ENCODE data around the gene EMC8. TPM values are rescaled to one million over a fixed set of nuclear protein-coding genes. Genes with fewer than 3 reads are reported as not detected.
"Not testable (repeated sequence)": the region's sequence is repeated elsewhere in the genome, so short reads cannot be mapped to it uniquely, and the experiment has no call there.

The EMC8 gene
- total and polyA plus RNA-seq, 2 donors (not counting 1 experiment from before 2014, with no cell fraction given), result 22.1 to 33.1 TPM

DNA sequence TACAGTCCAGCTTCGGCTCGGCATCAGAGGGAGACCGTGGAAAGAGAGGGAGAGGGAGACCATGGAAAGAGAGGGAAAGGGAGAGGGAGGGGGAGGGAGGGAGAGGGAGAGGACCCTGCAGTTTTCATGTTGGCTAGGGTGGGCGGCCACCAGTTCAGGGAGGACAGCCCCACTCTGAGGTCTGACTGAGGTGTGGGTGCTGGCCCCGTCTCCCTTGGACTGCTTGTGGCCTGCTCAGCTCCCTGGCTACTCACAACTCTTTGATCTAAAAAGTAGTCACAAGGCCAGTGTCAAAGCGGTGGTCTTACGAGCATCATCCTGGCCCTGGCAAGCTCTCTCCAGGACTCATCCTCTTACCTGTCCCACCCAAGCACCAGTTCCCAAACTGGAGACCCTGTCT is 9.6 kb upstream of the EMC8 start:
- no peak overlapping the region for H3K4me3 ChIP-seq (ENCODE audit: control extremely low read depth in 1 of 5, extremely low read depth in 1 of 5, insufficient read depth in 1 of 5, low read depth in 2 of 5, low read length in 4 of 5)
- H3K4me3 Mint-ChIP-seq, result no peak overlapping the region
- intact Hi-C loops (cut with micrococcal nuclease), result no loop called here
- TF ChIP-seq, protein P1, sequence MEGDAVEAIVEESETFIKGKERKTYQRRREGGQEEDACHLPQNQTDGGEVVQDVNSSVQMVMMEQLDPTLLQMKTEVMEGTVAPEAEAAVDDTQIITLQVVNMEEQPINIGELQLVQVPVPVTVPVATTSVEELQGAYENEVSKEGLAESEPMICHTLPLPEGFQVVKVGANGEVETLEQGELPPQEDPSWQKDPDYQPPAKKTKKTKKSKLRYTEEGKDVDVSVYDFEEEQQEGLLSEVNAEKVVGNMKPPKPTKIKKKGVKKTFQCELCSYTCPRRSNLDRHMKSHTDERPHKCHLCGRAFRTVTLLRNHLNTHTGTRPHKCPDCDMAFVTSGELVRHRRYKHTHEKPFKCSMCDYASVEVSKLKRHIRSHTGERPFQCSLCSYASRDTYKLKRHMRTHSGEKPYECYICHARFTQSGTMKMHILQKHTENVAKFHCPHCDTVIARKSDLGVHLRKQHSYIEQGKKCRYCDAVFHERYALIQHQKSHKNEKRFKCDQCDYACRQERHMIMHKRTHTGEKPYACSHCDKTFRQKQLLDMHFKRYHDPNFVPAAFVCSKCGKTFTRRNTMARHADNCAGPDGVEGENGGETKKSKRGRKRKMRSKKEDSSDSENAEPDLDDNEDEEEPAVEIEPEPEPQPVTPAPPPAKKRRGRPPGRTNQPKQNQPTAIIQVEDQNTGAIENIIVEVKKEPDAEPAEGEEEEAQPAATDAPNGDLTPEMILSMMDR (IDR thresholded peaks at IDR 0.05), result no peak
- TF ChIP-seq EZH2 (IDR thresholded peaks at IDR 0.05; ENCODE audit: borderline replicate concordance, insufficient read depth, low read depth, low read length, poor library complexity, severe bottlenecking), result no peak
- peaks cover 0 to 20% (median 3%) of the 10 kb centered on the region in 4 experiments for H3K27me3 ChIP-seq (replicated peaks in 1 of 4; ENCODE audit: control extremely low read depth in 1 of 4, control insufficient read depth in 3 of 4, insufficient read depth in 4 of 4, low read length in 3 of 4)
- H4K20me1 ChIP-seq (ENCODE audit: control insufficient read depth, insufficient read depth, low read length, poor library complexity, severe bottlenecking), result peaks cover 22% of the 10 kb centered on the region
- no peak overlapping the region for H3K27ac Mint-ChIP-seq
- no peak for DNase-seq
- H3K36me3 ChIP-seq (replicated peaks in 1 of 2; ENCODE audit: control extremely low read depth in 1 of 2, control insufficient read depth in 1 of 2, extremely low read depth in 1 of 2, insufficient read depth in 2 of 2, low read length in 1 of 2), result peaks cover 0 to 29% of the 10 kb centered on the region in 2 experiments
- 100% methylated on average over 7 of the region's 7 CpGs for WGBS (ENCODE audit: insufficient coverage)
- ChIA-PET CTCF (interaction anchor here (0.6 to 2.6 kb wide), 3 partner anchors 10 to 330 kb away, joined by 3 to 17 read pairs (median 4); no protein-coding TSS in a partner anchor), POLR2A (interaction anchor here (0.6 kb wide), 1 partner anchor 69 kb away, joined by 8 read pairs; no protein-coding TSS in a partner anchor)
- no peak overlapping the region for H3K9ac ChIP-seq (ENCODE audit: low read length)
- peaks cover 2% of the 10 kb centered on the region for H3K4me1 Mint-ChIP-seq
- peaks cover under 1% of the 10 kb centered on the region for H3K79me2 ChIP-seq (ENCODE audit: control insufficient read depth, insufficient read depth, low read length)
- no peak for ATAC-seq (ENCODE audit: low read depth)
- H2AFZ ChIP-seq (ENCODE audit: insufficient read depth, low read depth, low read length, poor library complexity, severe bottlenecking), result no peak overlapping the region
- H3K4me1 ChIP-seq (ENCODE audit: control insufficient read depth in 2 of 2, insufficient read depth in 2 of 2, low read length in 2 of 2), result no peaks in the 10 kb centered on the region
- no peaks in the 10 kb centered on the region for H3K9me3 ChIP-seq (ENCODE audit: control extremely low read depth in 1 of 3, control insufficient read depth in 2 of 3, insufficient read depth in 1 of 3, low read length in 2 of 3)
- H3K27me3 Mint-ChIP-seq, result peaks cover 26% of the 10 kb centered on the region
- no peak overlapping the region for H3K27ac ChIP-seq (ENCODE audit: low read length in 2 of 2)
- H3K4me2 ChIP-seq (replicated peaks; ENCODE audit: low read depth, low read length, poor library complexity, severe bottlenecking), result no peak overlapping the region
- no peaks in the 10 kb centered on the region for H3K9me3 Mint-ChIP-seq (ENCODE audit: insufficient read depth)

DNA sequence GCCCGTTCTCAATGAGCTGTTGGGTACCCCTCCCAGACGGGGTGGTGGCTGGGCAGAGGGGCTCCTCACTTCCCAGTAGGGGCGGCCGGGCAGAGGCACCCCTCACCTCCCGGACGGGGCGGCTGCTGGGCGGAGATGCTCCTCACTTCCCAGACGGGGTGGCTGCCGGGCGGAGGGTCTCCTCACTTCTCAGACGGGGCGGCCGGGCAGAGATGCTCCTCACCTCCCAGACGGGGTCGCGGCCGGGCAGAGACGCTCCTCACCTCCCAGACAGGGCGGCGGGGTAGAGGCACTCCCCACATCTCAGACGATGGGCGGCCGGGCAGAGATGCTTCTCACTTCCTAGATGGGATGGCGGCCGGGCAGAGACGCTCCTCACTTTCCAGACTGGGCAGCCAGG is 8.8 kb upstream of the EMC8 start:
- CTCF ChIA-PET, result not testable (repeated sequence)

GRCh38 chr16:85807340-85807739 is 8.0 kb upstream of the EMC8 start:
- H3K79me2 ChIP-seq (ENCODE audit: control insufficient read depth, insufficient read depth, low read length); H3K27me3 ChIP-seq (replicated peaks in 1 of 4; ENCODE audit: control extremely low read depth in 1 of 4, control insufficient read depth in 3 of 4, insufficient read depth in 4 of 4, low read length in 3 of 4); ATAC-seq (ENCODE audit: low read depth); DNase-seq; H2AFZ ChIP-seq (ENCODE audit: insufficient read depth, low read depth, low read length, poor library complexity, severe bottlenecking); H3K9me3 ChIP-seq (ENCODE audit: control extremely low read depth in 1 of 3, control insufficient read depth in 2 of 3, insufficient read depth in 1 of 3, low read length in 2 of 3); intact Hi-C loops (cut with micrococcal nuclease); H3K4me1 ChIP-seq (ENCODE audit: control insufficient read depth in 2 of 2, insufficient read depth in 2 of 2, low read length in 2 of 2); H3K4me3 Mint-ChIP-seq; H3K4me3 ChIP-seq (ENCODE audit: control extremely low read depth in 1 of 5, extremely low read depth in 1 of 5, insufficient read depth in 1 of 5, low read depth in 2 of 5, low read length in 4 of 5); H3K9ac ChIP-seq (ENCODE audit: low read length); H3K27ac Mint-ChIP-seq; H3K27ac ChIP-seq (ENCODE audit: low read length in 2 of 2); H3K4me2 ChIP-seq (replicated peaks; ENCODE audit: low read depth, low read length, poor library complexity, severe bottlenecking); H3K9me3 Mint-ChIP-seq (ENCODE audit: insufficient read depth): not testable (repeated sequence)
- H3K27me3 Mint-ChIP-seq, result peaks cover 18% of the 10 kb centered on the region
- WGBS (ENCODE audit: insufficient coverage), result 100% methylated on average over 3 of the region's 6 CpGs
- H4K20me1 ChIP-seq (ENCODE audit: control insufficient read depth, insufficient read depth, low read length, poor library complexity, severe bottlenecking), result peaks cover 29% of the 10 kb centered on the region
- CTCF ChIA-PET, result interaction anchor here (1.3 kb wide), 1 partner anchor 12 kb away, joined by 3 read pairs; no protein-coding TSS in a partner anchor
- peaks cover 0 to 45% of the 10 kb centered on the region in 2 experiments for H3K36me3 ChIP-seq (replicated peaks in 1 of 2; ENCODE audit: control extremely low read depth in 1 of 2, control insufficient read depth in 1 of 2, extremely low read depth in 1 of 2, insufficient read depth in 2 of 2, low read length in 1 of 2)
- peaks cover 11% of the 10 kb centered on the region for H3K4me1 Mint-ChIP-seq
- POLR2A ChIA-PET, result interaction anchor here (0.7 kb wide), 1 partner anchor 67 kb away, joined by 5 read pairs; no protein-coding TSS in a partner anchor

More for the DNA sequence above, 8.8 kb upstream of the EMC8 start:
- H3K4me2 ChIP-seq (replicated peaks; ENCODE audit: low read depth, low read length, poor library complexity, severe bottlenecking); H3K9ac ChIP-seq (ENCODE audit: low read length); H3K4me1 ChIP-seq (ENCODE audit: control insufficient read depth in 2 of 2, insufficient read depth in 2 of 2, low read length in 2 of 2); H3K9me3 Mint-ChIP-seq (ENCODE audit: insufficient read depth); H3K4me3 ChIP-seq (ENCODE audit: control extremely low read depth in 1 of 5, extremely low read depth in 1 of 5, insufficient read depth in 1 of 5, low read depth in 2 of 5, low read length in 4 of 5); H3K27ac ChIP-seq (ENCODE audit: low read length in 2 of 2); intact Hi-C loops (cut with micrococcal nuclease); H3K9me3 ChIP-seq (ENCODE audit: control extremely low read depth in 1 of 3, control insufficient read depth in 2 of 3, insufficient read depth in 1 of 3, low read length in 2 of 3); H3K4me1 Mint-ChIP-seq; POLR2A ChIA-PET; ATAC-seq (ENCODE audit: low read depth); H2AFZ ChIP-seq (ENCODE audit: insufficient read depth, low read depth, low read length, poor library complexity, severe bottlenecking); DNase-seq; H3K4me3 Mint-ChIP-seq; H3K79me2 ChIP-seq (ENCODE audit: control insufficient read depth, insufficient read depth, low read length); H3K27ac Mint-ChIP-seq: not testable (repeated sequence)
- no CpG with 5 or more reads among the region's 27 CpGs for WGBS (ENCODE audit: insufficient coverage)
- peaks cover 23% of the 10 kb centered on the region for H3K27me3 Mint-ChIP-seq
- Histone ChIP-seq H3K27me3 (replicated peaks in 1 of 4; ENCODE audit: control extremely low read depth in 1 of 4, control insufficient read depth in 3 of 4, insufficient read depth in 4 of 4, low read length in 3 of 4) (peaks cover 0 to 15% (median 3%) of the 10 kb centered on the region in 4 experiments), H3K36me3 (replicated peaks in 1 of 2; ENCODE audit: control extremely low read depth in 1 of 2, control insufficient read depth in 1 of 2, extremely low read depth in 1 of 2, insufficient read depth in 2 of 2, low read length in 1 of 2) (peaks cover 0 to 37% of the 10 kb centered on the region in 2 experiments), H4K20me1 (ENCODE audit: control insufficient read depth, insufficient read depth, low read length, poor library complexity, severe bottlenecking) (peaks cover 25% of the 10 kb centered on the region)
